ENCODE results near the gene CTRB2.

DNA sequence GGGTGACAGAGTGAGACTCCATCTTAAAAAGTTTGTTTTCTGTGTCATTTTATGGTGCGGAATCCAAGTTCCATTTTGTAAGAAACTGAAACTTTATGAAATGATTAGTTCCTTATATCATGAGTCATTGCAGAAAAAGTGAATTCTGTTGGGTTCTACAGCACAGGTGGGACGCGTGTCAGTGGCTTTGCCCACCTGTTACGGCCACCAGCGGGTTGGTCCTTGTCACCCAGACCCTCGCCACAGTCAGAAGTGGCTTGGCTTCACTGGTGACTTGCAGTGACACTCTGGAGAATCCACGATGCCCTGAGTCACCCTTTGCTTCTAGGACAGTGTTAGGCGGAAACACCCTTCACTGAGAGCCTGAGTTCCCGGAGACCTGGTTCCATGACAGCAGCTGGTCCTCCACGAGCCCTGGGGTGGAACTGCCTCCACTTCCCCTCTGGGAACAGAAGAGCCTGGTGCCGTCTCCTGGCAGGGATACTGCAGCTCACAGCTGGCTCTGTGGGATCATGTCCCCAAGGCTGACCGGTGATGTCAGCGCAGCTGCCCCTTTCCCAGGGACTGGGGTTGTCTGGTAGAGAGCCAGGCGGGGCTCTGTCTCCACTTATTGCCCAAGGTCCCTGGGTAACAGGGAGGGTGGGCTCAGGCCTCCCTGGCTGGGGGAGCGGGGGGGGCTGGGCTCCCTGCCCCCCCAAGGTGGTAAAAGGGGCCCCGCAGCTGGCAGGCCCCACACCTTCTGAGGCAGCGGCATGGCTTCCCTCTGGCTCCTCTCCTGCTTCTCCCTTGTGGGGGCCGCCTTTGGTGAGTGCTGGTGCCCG lies 11.5 kb upstream of the CTRB2 start, which contains the start of gene CTRB1:
- TF ChIP-seq SP1 (IDR thresholded peaks at IDR 0.05) = no peak
- TF ChIP-seq L3MBTL2 (conservative IDR thresholded peaks at IDR 0.05) = no peak
- no peak for TF ChIP-seq TARDBP (IDR thresholded peaks at IDR 0.05)
- TF ChIP-seq FOXM1 (IDR thresholded peaks at IDR 0.05; ENCODE audit: borderline replicate concordance) = no peak
- TF ChIP-seq FOXK2 (IDR thresholded peaks at IDR 0.05) = no peak
- TF ChIP-seq FOXA1 (IDR thresholded peaks at IDR 0.05) = no peak
- TF ChIP-seq, protein P1, sequence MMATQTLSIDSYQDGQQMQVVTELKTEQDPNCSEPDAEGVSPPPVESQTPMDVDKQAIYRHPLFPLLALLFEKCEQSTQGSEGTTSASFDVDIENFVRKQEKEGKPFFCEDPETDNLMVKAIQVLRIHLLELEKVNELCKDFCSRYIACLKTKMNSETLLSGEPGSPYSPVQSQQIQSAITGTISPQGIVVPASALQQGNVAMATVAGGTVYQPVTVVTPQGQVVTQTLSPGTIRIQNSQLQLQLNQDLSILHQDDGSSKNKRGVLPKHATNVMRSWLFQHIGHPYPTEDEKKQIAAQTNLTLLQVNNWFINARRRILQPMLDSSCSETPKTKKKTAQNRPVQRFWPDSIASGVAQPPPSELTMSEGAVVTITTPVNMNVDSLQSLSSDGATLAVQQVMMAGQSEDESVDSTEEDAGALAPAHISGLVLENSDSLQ (IDR thresholded peaks at IDR 0.05) = no peak
- TF ChIP-seq ZNF384 (IDR thresholded peaks at IDR 0.05) = no peak
- TF ChIP-seq HDGF (IDR thresholded peaks at IDR 0.05; ENCODE audit: borderline replicate concordance) = no peak
- no peak for TF ChIP-seq ELF4 (IDR thresholded peaks at IDR 0.05)
